ENCODE data around the gene TNFSF9. TPM values are rescaled to one million over a fixed set of nuclear protein-coding genes. Genes with fewer than 3 reads are reported as not detected.
"Not testable (repeated sequence)": the region's sequence is repeated elsewhere in the genome, so short reads cannot be mapped to it uniquely, and the experiment has no call there.

The TNFSF9 gene
- total RNA-seq, 1 donor from 2014 or later = 0.38 TPM

- DNase-seq = no peak
These were observed 21.0 kb downstream of the TNFSF9 start for GRCh38 chr19:6551607-6552450.

GRCh38 chr19:6556043-6556449, 25.2 kb downstream of the TNFSF9 start:
- no peak for DNase-seq
- intact Hi-C loops (cut with micrococcal nuclease) = no loop called here
- H3K4me3 ChIP-seq = no peak overlapping the region
- no peaks in the 10 kb centered on the region for H3K36me3 ChIP-seq
- peaks cover 73% of the 10 kb centered on the region for H3K27me3 ChIP-seq (ENCODE audit: low read depth)
- no peak for TF ChIP-seq CTCF (IDR thresholded peaks at IDR 0.05; ENCODE audit: borderline replicate concordance)
- H3K27ac ChIP-seq (replicated peaks) = no peak overlapping the region
- H3K9me3 ChIP-seq (replicated peaks) = no peaks in the 10 kb centered on the region
- peaks cover 7% of the 10 kb centered on the region for H3K4me1 ChIP-seq

More at GRCh38 chr19:6551607-6552450, 21.0 kb downstream of the TNFSF9 start:
- H3K4me1 ChIP-seq = peaks cover 7% of the 10 kb centered on the region
- intact Hi-C loops (cut with micrococcal nuclease) = no loop called here
- no peak overlapping the region for H3K27ac ChIP-seq (replicated peaks)
- H3K9me3 ChIP-seq (replicated peaks) = no peaks in the 10 kb centered on the region
- no peaks in the 10 kb centered on the region for H3K36me3 ChIP-seq
- TF ChIP-seq CTCF (IDR thresholded peaks at IDR 0.05; ENCODE audit: borderline replicate concordance) = peak; percentile 19
- H3K4me3 ChIP-seq = no peak overlapping the region
- peaks cover 40% of the 10 kb centered on the region for H3K27me3 ChIP-seq (ENCODE audit: low read depth)

GRCh38 chr19:6556480-6557195, 25.8 kb downstream of the TNFSF9 start:
- Histone ChIP-seq H3K27me3 (ENCODE audit: low read depth) (peaks cover 73% of the 10 kb centered on the region), H3K27ac (replicated peaks) (no peak overlapping the region), H3K36me3 (no peaks in the 10 kb centered on the region), H3K4me3 (no peak overlapping the region), H3K4me1 (peaks cover 6% of the 10 kb centered on the region), H3K9me3 (replicated peaks) (no peaks in the 10 kb centered on the region)
- no peak for DNase-seq
- no peak for TF ChIP-seq CTCF (IDR thresholded peaks at IDR 0.05; ENCODE audit: borderline replicate concordance)
- intact Hi-C loops (cut with micrococcal nuclease) = no loop called here

DNA sequence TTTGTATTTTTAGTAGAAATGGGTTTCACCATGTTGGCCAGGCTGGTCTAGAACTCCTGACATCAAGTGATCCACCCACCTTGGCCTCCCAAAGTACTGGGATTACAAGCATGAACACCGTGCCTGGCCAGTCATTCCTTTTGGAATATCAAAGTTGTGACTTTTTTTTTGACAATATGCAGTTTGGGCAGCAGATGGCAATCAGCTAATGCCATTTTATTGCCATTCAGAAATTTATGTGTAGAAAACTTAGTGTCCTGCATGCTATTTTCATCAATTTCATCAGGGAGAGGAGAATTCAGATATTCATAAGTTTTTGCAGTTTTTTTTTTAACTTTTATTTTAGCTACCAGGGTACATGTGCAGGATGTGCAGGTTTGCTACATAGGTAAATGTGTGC, 31.6 kb downstream of the TNFSF9 start:
- H3K4me1 ChIP-seq; H3K4me3 ChIP-seq; intact Hi-C loops (cut with micrococcal nuclease); DNase-seq; H3K27ac ChIP-seq (replicated peaks); H3K36me3 ChIP-seq: not testable (repeated sequence)
- peaks cover 61% of the 10 kb centered on the region for H3K27me3 ChIP-seq (ENCODE audit: low read depth)
- H3K9me3 ChIP-seq (replicated peaks) = peaks cover 21% of the 10 kb centered on the region

DNA sequence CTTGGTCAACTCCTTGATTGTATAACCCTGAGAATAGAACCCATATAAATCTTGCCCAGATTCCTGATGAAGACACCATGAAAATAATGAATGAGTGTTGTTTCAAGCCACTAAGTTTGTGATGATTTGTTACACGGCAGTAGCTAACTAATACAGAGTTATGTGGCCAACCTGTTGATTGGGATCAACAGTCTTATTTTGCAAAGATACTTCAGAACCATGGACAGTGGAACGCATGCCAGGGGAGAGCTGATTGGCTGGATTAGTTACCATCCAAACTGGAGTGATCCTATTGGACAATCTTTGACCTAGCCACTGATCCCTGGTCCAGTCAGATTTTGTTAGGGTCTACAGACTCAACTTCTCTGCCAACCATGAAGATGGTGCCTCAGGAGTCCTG, 33.6 kb downstream of the TNFSF9 start:
- intact Hi-C loops (cut with micrococcal nuclease) = no loop called here
- DNase-seq = no peak
- no peak overlapping the region for H3K27ac ChIP-seq (replicated peaks)
- peaks cover 21% of the 10 kb centered on the region for H3K9me3 ChIP-seq (replicated peaks)
- H3K27me3 ChIP-seq (ENCODE audit: low read depth) = peaks cover 41% of the 10 kb centered on the region
- H3K36me3 ChIP-seq = no peaks in the 10 kb centered on the region
- no peak overlapping the region for H3K4me3 ChIP-seq
- no peak for TF ChIP-seq CTCF (IDR thresholded peaks at IDR 0.05; ENCODE audit: borderline replicate concordance)
- H3K4me1 ChIP-seq = no peaks in the 10 kb centered on the region

DNA sequence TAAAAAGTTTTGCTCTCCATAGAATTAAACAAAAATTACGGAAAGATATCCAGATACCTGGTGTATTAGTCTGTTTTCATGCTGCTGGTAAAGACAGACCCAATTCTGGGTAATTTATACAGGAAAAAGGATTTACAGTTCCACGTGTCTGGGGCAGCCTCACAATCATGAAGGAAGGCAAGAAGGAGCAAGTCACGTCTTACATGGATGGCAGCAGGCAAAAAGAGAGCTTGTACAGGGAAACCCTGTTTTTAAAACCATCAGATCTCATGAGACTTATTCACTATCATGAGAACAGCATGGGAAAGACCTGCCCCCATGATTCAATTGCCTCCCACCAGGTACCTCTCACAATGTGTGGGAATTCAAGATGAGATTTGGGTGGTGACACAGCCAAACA, 35.9 kb downstream of the TNFSF9 start:
- H3K4me3 ChIP-seq; H3K4me1 ChIP-seq; H3K27ac ChIP-seq (replicated peaks); DNase-seq; H3K36me3 ChIP-seq; intact Hi-C loops (cut with micrococcal nuclease): not testable (repeated sequence)
- Histone ChIP-seq H3K27me3 (ENCODE audit: low read depth) (peaks cover 45% of the 10 kb centered on the region), H3K9me3 (replicated peaks) (peaks cover 34% of the 10 kb centered on the region)

Measured in left ventricle myocardium inferior (tissue), 1 donor.